ENCODE data around the gene IFIT5. TPM values are rescaled to one million over a fixed set of nuclear protein-coding genes. Genes with fewer than 3 reads are reported as not detected.
A peak's percentile ranks its signal among the peaks of the same experiment; 100 is the strongest.
"Not testable (repeated sequence)": the region's sequence is repeated elsewhere in the genome, so short reads cannot be mapped to it uniquely, and the experiment has no call there.

The IFIT5 gene
- total and polyA plus RNA-seq, 9 donors, result 7.7 to 13.7 (median 11.1) TPM

- Histone ChIP-seq H3K27ac (ENCODE audit: low read length) (no peak overlapping the region), H3K4me3 (ENCODE audit: low read length) (no peak overlapping the region), H3K27me3 (ENCODE audit: control insufficient read depth, insufficient read depth, low read length) (no peaks in the 10 kb centered on the region), H3K4me1 (ENCODE audit: control insufficient read depth, insufficient read depth, low read length) (no peaks in the 10 kb centered on the region), H3K36me3 (ENCODE audit: control insufficient read depth, insufficient read depth, low read length) (peaks cover 11% of the 10 kb centered on the region), H3K9me3 (replicated peaks; ENCODE audit: control insufficient read depth, low read depth, low read length) (no peaks in the 10 kb centered on the region)
- WGBS (ENCODE audit: insufficient coverage), result no CpG with 5 or more reads among the region's 5 CpGs
- DNase-seq, result no peak
These were observed 10.6 kb downstream of the IFIT5 start for GRCh38 chr10:89425000-89425399.

- no peaks in the 10 kb centered on the region for H3K9me3 ChIP-seq (replicated peaks; ENCODE audit: control insufficient read depth, low read depth, low read length)
- WGBS (ENCODE audit: insufficient coverage), result 79% methylated on average over 3 of the region's 5 CpGs
- no peaks in the 10 kb centered on the region for H3K4me1 ChIP-seq (ENCODE audit: control insufficient read depth, insufficient read depth, low read length)
These were observed 12.0 kb downstream of the IFIT5 start for GRCh38 chr10:89426230-89426868.

GRCh38 chr10:89427629-89428028, 13.3 kb downstream of the IFIT5 start:
- no peak overlapping the region for H3K4me3 ChIP-seq (ENCODE audit: low read length)
- WGBS (ENCODE audit: insufficient coverage), result no CpG with 5 or more reads among the region's 4 CpGs
- H3K4me1 ChIP-seq (ENCODE audit: control insufficient read depth, insufficient read depth, low read length), result no peaks in the 10 kb centered on the region
- no peaks in the 10 kb centered on the region for H3K9me3 ChIP-seq (replicated peaks; ENCODE audit: control insufficient read depth, low read depth, low read length)
- no peak overlapping the region for H3K27ac ChIP-seq (ENCODE audit: low read length)
- H3K36me3 ChIP-seq (ENCODE audit: control insufficient read depth, insufficient read depth, low read length), result no peaks in the 10 kb centered on the region
- no peaks in the 10 kb centered on the region for H3K27me3 ChIP-seq (ENCODE audit: control insufficient read depth, insufficient read depth, low read length)
- no peak for DNase-seq

More at GRCh38 chr10:89426230-89426868, 12.0 kb downstream of the IFIT5 start:
- no peaks in the 10 kb centered on the region for H3K27me3 ChIP-seq (ENCODE audit: control insufficient read depth, insufficient read depth, low read length)
- H3K4me3 ChIP-seq (ENCODE audit: low read length), result no peak overlapping the region
- DNase-seq, result peak; percentile 78
- peaks cover 3% of the 10 kb centered on the region for H3K36me3 ChIP-seq (ENCODE audit: control insufficient read depth, insufficient read depth, low read length)
- H3K27ac ChIP-seq (ENCODE audit: low read length), result no peak overlapping the region

GRCh38 chr10:89428877-89429276, 14.5 kb downstream of the IFIT5 start:
- Histone ChIP-seq H3K27me3 (ENCODE audit: control insufficient read depth, insufficient read depth, low read length) (no peaks in the 10 kb centered on the region), H3K9me3 (replicated peaks; ENCODE audit: control insufficient read depth, low read depth, low read length) (no peaks in the 10 kb centered on the region), H3K36me3 (ENCODE audit: control insufficient read depth, insufficient read depth, low read length) (no peaks in the 10 kb centered on the region), H3K4me1 (ENCODE audit: control insufficient read depth, insufficient read depth, low read length) (no peaks in the 10 kb centered on the region), H3K27ac (ENCODE audit: low read length) (no peak overlapping the region), H3K4me3 (ENCODE audit: low read length) (no peak overlapping the region)
- WGBS (ENCODE audit: insufficient coverage), result no CpG with 5 or more reads among the region's 1 CpG
- peak; percentile 30 for DNase-seq

- Histone ChIP-seq H3K9me3 (replicated peaks; ENCODE audit: control insufficient read depth, low read depth, low read length) (no peaks in the 10 kb centered on the region), H3K27ac (ENCODE audit: low read length) (no peak overlapping the region), H3K4me3 (ENCODE audit: low read length) (no peak overlapping the region), H3K36me3 (ENCODE audit: control insufficient read depth, insufficient read depth, low read length) (no peaks in the 10 kb centered on the region), H3K27me3 (ENCODE audit: control insufficient read depth, insufficient read depth, low read length) (peaks cover 2% of the 10 kb centered on the region), H3K4me1 (ENCODE audit: control insufficient read depth, insufficient read depth, low read length) (no peaks in the 10 kb centered on the region)
- no CpG with 5 or more reads among the region's 3 CpGs for WGBS (ENCODE audit: insufficient coverage)
- peak; percentile 38 for DNase-seq
These were observed 17.6 kb downstream of the IFIT5 start for GRCh38 chr10:89431977-89432376.

- DNase-seq, result no peak
- H3K4me3 ChIP-seq (ENCODE audit: low read length), result no peak overlapping the region
- no CpG with 5 or more reads among the region's 4 CpGs for WGBS (ENCODE audit: insufficient coverage)
These were observed 24.2 kb downstream of the IFIT5 start for GRCh38 chr10:89438525-89438924.

GRCh38 chr10:89440226-89441009, 26.1 kb downstream of the IFIT5 start:
- no peaks in the 10 kb centered on the region for H3K4me1 ChIP-seq (ENCODE audit: control insufficient read depth, insufficient read depth, low read length)
- no CpG with 5 or more reads among the region's 4 CpGs for WGBS (ENCODE audit: insufficient coverage)

More at GRCh38 chr10:89438525-89438924, 24.2 kb downstream of the IFIT5 start:
- no peak overlapping the region for H3K27ac ChIP-seq (ENCODE audit: low read length)
- H3K27me3 ChIP-seq (ENCODE audit: control insufficient read depth, insufficient read depth, low read length), result peaks cover 2% of the 10 kb centered on the region
- H3K9me3 ChIP-seq (replicated peaks; ENCODE audit: control insufficient read depth, low read depth, low read length), result no peaks in the 10 kb centered on the region
- no peaks in the 10 kb centered on the region for H3K36me3 ChIP-seq (ENCODE audit: control insufficient read depth, insufficient read depth, low read length)
- H3K4me1 ChIP-seq (ENCODE audit: control insufficient read depth, insufficient read depth, low read length), result no peaks in the 10 kb centered on the region

GRCh38 chr10:89442289-89442688, 27.9 kb downstream of the IFIT5 start:
- H3K9me3 ChIP-seq (replicated peaks; ENCODE audit: control insufficient read depth, low read depth, low read length), result no peaks in the 10 kb centered on the region
- no peak overlapping the region for H3K27ac ChIP-seq (ENCODE audit: low read length)
- H3K27me3 ChIP-seq (ENCODE audit: control insufficient read depth, insufficient read depth, low read length), result no peaks in the 10 kb centered on the region
- no peaks in the 10 kb centered on the region for H3K4me1 ChIP-seq (ENCODE audit: control insufficient read depth, insufficient read depth, low read length)
- no peak overlapping the region for H3K4me3 ChIP-seq (ENCODE audit: low read length)
- no peaks in the 10 kb centered on the region for H3K36me3 ChIP-seq (ENCODE audit: control insufficient read depth, insufficient read depth, low read length)
- no peak for DNase-seq
- no CpG with 5 or more reads among the region's 1 CpG for WGBS (ENCODE audit: insufficient coverage)

More at GRCh38 chr10:89440226-89441009, 26.1 kb downstream of the IFIT5 start:
- H3K27me3 ChIP-seq (ENCODE audit: control insufficient read depth, insufficient read depth, low read length), result peaks cover 2% of the 10 kb centered on the region
- DNase-seq, result no peak
- no peaks in the 10 kb centered on the region for H3K36me3 ChIP-seq (ENCODE audit: control insufficient read depth, insufficient read depth, low read length)
- H3K4me3 ChIP-seq (ENCODE audit: low read length), result no peak overlapping the region
- H3K9me3 ChIP-seq (replicated peaks; ENCODE audit: control insufficient read depth, low read depth, low read length), result no peaks in the 10 kb centered on the region
- no peak overlapping the region for H3K27ac ChIP-seq (ENCODE audit: low read length)

GRCh38 chr10:89444819-89445218, 30.5 kb downstream of the IFIT5 start:
- H3K9me3 ChIP-seq (replicated peaks; ENCODE audit: control insufficient read depth, low read depth, low read length); H3K27me3 ChIP-seq (ENCODE audit: control insufficient read depth, insufficient read depth, low read length); H3K4me3 ChIP-seq (ENCODE audit: low read length); H3K36me3 ChIP-seq (ENCODE audit: control insufficient read depth, insufficient read depth, low read length); H3K27ac ChIP-seq (ENCODE audit: low read length); DNase-seq; H3K4me1 ChIP-seq (ENCODE audit: control insufficient read depth, insufficient read depth, low read length): not testable (repeated sequence)
- 93% methylated on average over 4 of the region's 7 CpGs for WGBS (ENCODE audit: insufficient coverage)

GRCh38 chr10:89450901-89451300, 36.5 kb downstream of the IFIT5 start:
- no peaks in the 10 kb centered on the region for H3K4me1 ChIP-seq (ENCODE audit: control insufficient read depth, insufficient read depth, low read length)
- no peak for DNase-seq
- H3K9me3 ChIP-seq (replicated peaks; ENCODE audit: control insufficient read depth, low read depth, low read length), result no peaks in the 10 kb centered on the region
- no peak overlapping the region for H3K27ac ChIP-seq (ENCODE audit: low read length)
- no peak overlapping the region for H3K4me3 ChIP-seq (ENCODE audit: low read length)
- H3K36me3 ChIP-seq (ENCODE audit: control insufficient read depth, insufficient read depth, low read length), result no peaks in the 10 kb centered on the region
- no peaks in the 10 kb centered on the region for H3K27me3 ChIP-seq (ENCODE audit: control insufficient read depth, insufficient read depth, low read length)
- WGBS (ENCODE audit: insufficient coverage), result 100% methylated on average over 1 of the region's 2 CpGs
